ENCODE measurements around the gene ACTL6B.
"Not testable (repeated sequence)": the region's sequence is repeated elsewhere in the genome, so short reads cannot be mapped to it uniquely, and the experiment has no call there.

The ACTL6B gene

GRCh38 chr7:100671353-100672327, 15.4 kb upstream of the ACTL6B start:
- no peak for DNase-seq

- no peak for DNase-seq
Measured at GRCh38 chr7:100670074-100670473, 13.8 kb upstream of the ACTL6B start.

- DNase-seq, result not testable (repeated sequence)
Measured at GRCh38 chr7:100669106-100669505, 12.9 kb upstream of the ACTL6B start.

GRCh38 chr7:100668069-100668449, 11.8 kb upstream of the ACTL6B start:
- no peak for DNase-seq

- no peak for DNase-seq
Measured at GRCh38 chr7:100667331-100668068, 11.3 kb upstream of the ACTL6B start.

GRCh38 chr7:100665168-100665726, 9.0 kb upstream of the ACTL6B start:
- no peak for DNase-seq

GRCh38 chr7:100662194-100662776, 6.0 kb upstream of the ACTL6B start:
- not testable (repeated sequence) for DNase-seq

DNA sequence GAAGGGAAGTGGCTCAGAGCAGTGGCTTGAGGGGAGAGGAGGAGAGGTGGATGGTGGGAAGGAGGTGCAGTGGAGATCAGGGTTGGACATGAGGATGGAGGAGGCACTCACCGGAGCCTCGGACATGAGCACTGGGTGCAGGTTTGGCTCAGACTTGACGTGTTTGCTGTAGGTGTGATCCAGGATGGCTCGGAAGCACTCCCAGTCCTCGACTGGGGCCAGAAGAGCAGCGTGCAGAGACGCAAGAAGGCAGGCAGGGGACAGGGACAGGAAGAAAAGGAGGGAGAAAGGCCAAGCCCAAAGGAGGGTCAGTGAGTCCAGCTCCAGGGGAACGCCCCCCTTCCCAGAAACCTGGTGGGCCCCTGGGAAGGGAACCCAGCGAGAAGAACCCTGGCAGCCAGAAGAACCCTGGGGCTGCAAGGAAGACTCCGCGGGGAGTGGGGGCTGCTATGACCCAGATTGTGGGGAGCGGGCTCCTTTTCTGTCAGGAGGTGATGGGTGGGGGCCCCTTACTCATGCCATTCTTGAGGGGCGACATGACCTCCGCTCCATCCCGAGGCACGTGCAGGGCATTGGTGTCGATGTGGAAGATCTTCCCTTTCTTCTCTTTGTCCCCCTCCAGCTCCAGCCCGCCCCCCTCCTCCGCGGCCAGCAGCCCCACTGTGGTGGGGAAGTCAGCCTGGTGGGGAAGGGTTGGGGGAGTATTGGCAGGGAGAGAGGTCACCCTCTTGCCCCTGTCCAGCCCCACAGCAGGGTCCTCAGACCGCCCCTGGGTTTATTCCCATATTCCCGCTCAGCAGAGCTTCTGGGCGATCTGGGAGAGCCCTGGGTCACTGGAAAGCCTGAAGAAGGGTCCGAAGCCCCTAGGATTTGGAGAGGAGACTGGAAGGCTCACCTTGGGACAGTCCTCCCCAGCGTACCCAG, 1.1 kb downstream of the ACTL6B start:
- no peak for DNase-seq

GRCh38 chr7:100649826-100650565, 6.3 kb downstream of the ACTL6B start:
- no peak for DNase-seq

DNA sequence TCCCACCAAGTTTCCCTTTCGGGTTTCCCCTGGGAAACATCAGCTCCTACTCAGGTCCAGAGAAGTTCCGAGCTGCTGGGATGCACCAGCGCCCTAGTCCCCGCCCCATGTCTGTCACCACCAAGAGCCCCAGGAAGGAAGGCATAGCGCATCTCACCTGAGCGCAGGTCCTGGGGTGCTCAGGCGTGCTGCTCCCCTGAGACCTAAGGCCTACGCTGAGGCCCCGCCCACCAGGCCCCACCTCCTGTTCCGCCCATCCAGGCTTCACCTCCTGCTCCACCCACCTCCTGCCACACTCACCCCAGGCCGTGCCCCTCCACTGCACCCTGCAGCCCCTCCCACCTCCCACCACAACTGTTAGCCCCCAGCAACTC, 13.7 kb downstream of the ACTL6B start:
- DNase-seq, result no peak

GRCh38 chr7:100641860-100642533, 14.3 kb downstream of the ACTL6B start:
- DNase-seq, result no peak

DNA sequence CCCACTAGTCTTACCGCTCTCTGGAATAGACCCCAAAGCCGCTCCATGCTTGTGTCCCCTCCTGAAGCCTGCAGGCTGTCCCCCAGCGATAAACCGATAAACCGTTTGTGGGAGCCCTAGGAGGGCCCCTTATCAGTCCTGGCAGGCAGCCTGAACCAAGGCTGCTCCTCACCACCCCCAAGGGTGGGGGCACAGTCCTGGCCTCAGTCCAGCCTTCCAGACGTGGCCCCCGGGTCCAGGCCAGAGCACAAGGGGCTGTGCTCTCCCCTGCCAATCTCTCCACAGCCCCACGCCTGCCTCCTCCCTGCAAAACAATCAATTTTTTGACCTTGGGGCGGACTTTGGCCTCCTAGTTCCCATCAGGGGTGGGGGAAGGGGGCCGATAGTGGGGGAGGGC, 14.8 kb downstream of the ACTL6B start, which contains the start of gene TFR2:
Gene TFR2, minus strand, starts transcription at position 90 of the 397 bp plus-strand sequence. Its CDS starts 43 bp downstream, at position 47.
- no peak for DNase-seq

DNA sequence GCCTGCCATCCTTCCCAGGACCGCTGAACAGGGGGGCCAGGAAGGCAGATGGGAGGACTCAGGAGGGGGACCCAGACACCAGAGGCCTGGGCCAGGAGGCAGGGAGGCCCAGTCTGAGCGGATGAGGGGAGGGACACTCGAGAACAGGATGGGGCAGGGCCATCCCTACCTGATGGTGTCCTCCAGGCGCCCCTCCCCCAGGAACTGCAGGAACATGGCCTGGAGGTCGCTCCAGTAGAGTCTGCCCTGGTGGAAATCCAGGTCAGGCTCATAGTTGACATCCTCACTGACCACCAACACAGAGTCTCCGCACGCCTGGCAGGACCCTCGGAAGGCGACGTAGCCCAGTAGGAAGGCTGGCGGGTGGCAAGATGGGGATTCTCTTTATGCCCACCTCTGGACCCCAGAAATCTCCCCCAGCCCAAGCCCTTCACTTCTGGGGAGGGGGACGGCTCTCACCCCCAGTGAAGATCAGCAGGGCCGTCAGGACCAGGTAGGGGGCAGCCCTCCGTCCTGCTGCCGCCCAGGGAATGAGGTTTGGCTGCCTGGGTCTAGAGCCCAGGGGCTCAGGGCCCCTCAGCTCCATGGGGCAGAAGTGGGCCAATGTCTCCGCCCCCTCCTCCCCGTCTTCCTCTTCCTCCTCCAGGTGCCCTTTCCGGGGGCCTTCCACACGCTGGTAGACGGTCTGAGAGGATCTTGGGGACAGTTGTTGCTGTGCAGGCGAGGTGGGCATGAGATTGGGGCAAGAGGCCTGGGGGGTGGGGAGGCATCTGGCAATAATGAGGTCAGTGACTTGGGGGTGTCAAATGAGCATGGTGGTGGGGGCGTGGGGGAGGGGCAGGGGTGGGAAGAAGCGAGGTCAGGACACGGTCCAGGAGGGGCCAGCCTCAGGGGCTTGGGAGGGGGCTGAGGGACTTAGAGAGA, 15.5 kb downstream of the ACTL6B start:
- DNase-seq, result no peak

GRCh38 chr7:100639995-100640516, 16.2 kb downstream of the ACTL6B start:
- DNase-seq, result no peak

DNA sequence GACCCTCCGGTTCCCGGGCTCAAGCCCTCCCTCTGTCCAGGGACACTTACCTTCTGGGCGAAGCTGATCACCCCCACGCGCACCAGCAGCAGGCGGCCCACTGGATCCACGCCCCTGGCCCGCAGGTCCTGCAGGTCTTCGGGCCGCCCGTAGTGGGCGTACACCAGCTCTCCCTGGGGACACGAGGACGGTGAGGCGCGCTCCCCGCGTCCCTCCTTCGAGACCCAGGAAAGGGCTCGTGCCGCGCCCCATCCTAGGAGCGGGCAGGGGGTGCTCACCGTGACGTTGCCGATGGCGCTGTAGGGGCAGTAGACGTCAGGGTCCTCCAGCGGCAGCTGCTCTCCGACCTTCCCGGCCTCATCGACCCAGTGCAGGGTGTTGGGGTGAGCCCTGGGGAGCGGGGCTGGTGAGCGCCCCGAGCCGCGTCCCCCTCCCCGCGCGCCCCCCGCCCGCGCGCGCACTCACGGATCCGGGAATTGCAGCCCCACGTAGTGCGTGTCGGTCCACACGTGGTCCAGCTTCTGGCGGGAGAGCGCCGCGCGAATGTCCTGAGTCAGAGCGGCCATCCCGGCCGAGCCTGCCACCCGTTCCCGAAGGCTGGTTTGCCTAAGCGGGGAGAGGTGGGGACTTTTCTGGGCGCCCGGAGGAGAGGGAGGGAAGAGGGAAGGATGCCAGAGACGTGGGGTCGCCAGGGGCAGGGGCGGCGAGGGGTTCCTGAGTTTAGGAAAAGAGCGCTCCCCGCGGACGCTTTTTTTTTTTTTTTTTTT, 23.1 kb downstream of the ACTL6B start:
- no peak for DNase-seq

DNA sequence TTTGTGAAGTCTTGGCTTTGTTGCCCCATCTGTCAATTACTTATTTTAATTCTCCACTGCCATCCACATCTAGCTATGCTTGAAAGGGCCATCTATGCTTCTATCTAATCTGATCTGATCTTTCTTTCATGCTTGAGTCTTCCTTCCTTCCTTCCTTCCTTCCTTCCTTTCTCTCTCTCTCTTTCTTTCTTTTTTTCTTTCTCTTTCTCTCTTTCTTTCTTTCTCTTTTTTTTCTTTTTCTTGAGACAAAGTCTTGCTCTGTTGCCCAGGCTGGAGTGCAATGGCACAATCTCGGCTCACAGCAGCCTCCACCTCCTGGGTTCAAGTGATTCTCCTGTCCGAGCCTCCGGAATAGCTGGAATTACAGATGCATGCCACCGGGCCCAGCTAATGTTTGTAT, 26.2 kb downstream of the ACTL6B start:
- DNase-seq, result no peak

- DNase-seq, result no peak
Measured at GRCh38 chr7:100629117-100629716, 27.0 kb downstream of the ACTL6B start.

GRCh38 chr7:100627238-100627549, 29.1 kb downstream of the ACTL6B start:
- DNase-seq, result no peak
